HG03280 (cell line): ENCODE results near the gene SCRN2.
A peak's percentile ranks its signal among the peaks of the same experiment; 100 is the strongest.

ENCODE experiments used
- ATAC-seq: cut with Tn5 transposase; IDR thresholded peaks from one replicate; pipeline ENCODE4 v1.9.1; 2021; ENCODE audit warnings: mild to moderate bottlenecking, moderate library complexity; ENCODE audit not compliant: unreplicated experiment

SCRN2 gene

GRCh38 chr17:47847341-47848197 is 6.5 kb upstream of the SCRN2 start:
- no peak for ATAC-seq

DNA sequence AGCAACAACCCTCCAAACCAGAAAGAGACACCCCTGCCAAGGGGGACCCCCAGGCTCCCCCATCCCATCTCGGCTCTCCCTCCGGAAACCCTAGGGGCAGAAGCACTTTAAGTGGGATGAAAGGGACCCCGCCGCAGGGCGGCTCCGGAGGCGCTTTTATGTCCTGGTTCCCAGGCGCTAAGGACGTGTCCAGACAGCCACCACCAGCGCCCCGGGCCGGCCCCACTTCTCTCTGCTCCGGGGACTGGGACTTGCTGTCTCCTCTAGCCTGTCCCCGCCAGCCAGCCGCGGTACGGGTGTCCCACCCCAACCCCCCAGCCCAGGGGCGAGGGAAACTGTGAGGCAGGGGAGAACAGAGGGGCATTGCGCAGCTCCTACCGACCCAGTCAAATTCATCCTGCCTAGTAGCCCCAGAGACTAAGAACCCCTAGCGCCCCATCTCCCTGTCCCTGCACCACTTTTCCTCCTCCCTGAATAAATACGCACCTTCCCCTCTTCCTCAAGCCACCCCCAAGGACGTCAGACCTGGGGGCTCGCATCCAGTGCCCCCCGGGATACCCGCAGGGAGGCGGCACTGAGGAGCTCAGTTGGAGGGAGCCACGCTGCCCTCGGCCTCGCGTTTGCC is 5.8 kb upstream of the SCRN2 start:
- ATAC-seq, result no peak

DNA sequence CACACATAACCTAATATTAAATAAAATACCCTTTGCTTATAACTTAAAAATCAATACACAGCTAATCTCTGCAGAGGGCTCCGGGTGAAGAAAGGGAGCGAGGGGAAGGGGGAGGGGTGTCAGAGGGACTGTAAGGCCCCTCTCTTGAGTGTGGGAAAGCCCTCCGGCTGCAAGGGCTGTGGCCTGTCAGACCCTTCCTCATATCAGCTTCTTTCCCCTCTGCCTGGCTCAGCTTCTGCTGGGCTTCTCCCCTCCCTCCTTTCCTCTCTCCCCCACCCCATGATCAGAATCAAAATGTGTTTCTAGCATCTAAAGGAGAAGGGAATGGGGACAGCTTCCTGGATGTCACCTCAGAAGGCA is 4.6 kb upstream of the SCRN2 start:
- no peak for ATAC-seq

DNA sequence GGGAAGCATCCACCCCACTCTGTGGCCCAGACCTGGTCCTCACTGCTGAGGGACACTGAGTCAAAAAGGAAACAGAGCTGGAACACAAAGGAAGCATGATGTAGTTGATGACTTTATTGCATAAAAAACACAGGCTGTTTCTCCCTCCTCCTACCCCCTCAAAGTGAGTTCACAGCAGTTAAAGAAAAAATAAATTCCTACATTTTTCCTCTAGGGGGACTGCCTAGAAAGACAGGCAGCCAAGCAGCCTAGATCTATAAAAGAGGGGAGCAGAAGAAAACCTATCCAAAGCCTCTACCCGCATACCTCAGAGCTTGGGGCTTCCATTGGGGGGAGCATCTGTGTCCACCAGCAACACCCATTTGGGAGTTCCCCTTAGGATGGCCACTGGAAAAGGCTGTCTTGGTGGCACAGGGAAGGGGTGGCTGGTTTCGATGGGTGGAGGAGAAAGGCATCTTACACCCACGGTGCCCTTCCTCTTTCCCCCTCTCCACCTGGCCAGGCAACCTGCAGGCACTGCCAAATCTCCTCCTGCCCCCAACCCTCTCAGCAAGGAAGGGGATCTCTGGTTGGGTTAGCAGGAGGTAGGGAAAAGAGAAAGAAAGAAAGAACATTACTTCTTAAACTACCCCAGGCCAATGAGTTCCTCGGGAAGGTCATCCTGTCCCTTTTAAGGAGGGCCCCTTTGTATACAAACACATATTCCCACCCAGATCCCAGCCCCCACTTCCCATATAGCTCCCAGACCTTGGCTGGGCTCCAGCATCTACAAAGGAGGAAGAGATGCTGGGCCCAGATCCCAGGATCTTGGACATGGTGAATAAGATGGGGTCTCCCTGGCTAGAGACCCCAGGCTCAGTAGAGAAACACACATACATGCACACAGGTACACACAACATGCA is 4.0 kb upstream of the SCRN2 start:
- ATAC-seq, result no peak

DNA sequence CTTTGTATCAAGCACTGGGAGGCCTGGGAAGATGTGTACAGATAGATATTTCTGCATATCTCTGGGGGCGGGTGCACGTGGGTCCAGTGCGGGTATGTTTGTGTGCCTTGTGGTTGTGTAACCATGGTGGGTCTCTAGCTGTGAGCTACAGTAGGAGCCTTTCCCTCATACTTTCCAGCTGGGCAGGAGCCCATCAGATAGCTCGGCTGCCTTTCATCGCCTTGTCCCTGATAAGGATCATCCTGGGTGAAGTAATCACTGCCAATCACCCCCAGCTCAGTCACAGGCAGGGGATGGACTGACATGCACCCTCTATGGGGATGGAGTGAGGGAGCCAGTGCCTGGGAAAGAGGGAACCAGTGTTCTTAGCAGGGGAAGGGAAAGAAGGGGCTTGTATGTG is 3.2 kb upstream of the SCRN2 start:
- no peak for ATAC-seq

GRCh38 chr17:47843391-47843730 is 2.3 kb upstream of the SCRN2 start:
- no peak for ATAC-seq

DNA sequence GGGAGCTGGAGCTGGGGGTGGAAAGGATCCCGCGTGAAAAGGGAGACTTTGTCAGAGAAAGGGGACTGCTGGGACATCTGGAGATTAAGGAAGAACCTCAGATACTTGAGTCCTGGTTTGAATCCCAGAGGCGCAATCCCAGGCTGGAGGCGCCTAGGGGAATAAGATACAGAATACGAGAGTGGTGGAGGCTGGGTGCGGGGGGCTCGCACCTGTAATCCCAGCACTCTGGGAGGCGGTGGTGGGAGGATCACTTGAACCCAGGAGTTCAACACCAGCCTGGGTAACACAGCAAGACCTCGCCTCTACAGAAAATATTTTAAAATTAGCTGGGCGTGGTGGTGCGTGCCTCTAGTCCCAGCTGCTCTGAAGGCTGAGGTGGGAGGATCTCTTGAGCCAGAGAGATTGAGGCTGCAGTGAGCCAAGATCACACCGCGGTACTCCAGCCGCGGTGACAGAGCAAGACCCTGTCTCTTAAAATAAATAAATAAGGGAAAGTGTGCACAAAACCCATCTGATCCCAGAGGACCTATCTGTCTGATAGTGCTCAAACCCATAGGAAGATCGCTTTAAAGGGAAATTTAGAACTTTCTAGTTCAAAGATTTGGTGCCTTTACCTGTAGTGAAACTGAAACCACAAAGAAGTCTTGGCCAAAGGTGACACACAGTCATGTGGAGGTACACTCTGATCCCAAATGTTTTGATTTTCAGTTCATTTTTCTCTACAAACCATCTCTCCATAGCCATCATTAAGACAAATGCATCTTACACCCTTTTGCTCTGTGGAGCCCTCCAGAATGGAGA is 617 bp upstream of the SCRN2 start:
- ATAC-seq, result no peak

GRCh38 chr17:47840001-47840741 is 902 bp downstream of the SCRN2 start:
- no peak for ATAC-seq

- no peak for ATAC-seq
These were observed 2.0 kb downstream of the SCRN2 start for GRCh38 chr17:47839071-47839470.

GRCh38 chr17:47838636-47839035 is 2.4 kb downstream of the SCRN2 start:
- no peak for ATAC-seq

DNA sequence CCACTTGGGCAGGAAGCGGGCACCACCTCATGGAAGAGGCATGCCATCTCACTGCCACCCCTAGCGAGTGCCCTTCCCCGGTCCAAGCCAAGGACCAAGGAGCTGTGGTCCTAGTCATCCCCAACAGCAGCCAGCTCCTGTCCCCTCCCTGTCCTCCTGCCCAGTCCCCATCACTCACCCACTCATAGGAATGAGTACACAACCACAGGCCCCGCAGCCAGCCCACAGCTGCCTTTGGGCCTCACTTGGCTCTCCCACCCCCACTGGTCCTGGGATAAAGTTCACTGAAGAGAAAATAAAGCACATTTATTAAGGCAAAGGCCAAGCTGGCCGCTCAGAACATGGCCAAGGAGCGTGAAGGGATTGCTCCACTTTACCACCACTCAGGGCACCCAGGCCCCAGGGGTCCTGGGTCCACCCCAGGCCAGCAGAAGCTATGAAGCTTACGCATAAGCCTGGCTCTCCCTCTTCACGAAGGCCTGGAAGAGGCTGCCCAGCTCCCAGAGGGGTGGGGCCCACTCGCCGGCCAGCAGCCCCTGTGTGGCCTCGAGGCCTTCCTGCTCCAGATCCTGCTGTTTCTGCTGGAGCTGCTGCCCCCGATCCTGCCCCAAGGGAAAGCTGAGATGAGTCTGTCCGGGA is 3.6 kb downstream of the SCRN2 start:
- no peak for ATAC-seq

DNA sequence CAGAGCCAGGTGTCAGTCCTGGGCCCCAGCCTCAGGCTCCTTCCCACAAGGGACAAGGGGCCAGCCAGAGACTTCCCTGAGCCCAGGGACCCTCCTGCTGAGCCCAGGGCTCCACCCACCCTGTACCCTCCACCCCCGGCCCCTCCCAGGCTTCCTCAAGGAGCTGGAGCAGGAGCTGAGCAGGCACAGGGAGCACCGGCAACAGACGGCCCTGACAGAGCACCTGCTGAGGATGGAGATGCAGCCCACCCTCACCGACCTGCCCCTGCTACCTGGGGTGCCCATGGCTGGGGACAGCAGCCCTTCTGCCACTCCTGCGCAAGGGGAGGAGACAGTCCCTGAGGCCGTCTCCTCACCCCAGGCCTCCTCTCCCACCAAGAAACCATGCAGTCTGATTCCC is 4.5 kb downstream of the SCRN2 start:
- ATAC-seq, result no peak

DNA sequence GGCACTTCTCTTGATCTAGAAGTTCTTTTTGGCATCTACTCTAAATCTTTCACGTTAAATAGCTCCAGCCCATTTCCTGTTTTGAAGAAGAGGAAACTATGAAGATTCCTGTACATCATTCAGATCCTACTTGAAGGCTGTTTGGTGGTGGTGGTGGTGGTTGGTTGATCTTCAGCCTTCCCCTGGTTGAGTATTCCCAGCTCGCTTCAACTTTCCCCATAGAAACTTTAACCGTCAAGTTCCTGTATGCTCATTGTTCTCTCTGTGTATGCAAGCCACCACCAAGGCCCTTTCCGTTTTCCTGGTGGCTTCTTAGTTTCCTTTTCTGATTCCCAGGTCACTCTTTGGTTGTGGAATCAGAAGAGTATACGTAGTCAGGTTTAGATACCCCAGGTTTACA is 6.3 kb downstream of the SCRN2 start:
- ATAC-seq, result no peak

- ATAC-seq, result no peak
These were observed 9.1 kb downstream of the SCRN2 start for GRCh38 chr17:47831934-47832327.

DNA sequence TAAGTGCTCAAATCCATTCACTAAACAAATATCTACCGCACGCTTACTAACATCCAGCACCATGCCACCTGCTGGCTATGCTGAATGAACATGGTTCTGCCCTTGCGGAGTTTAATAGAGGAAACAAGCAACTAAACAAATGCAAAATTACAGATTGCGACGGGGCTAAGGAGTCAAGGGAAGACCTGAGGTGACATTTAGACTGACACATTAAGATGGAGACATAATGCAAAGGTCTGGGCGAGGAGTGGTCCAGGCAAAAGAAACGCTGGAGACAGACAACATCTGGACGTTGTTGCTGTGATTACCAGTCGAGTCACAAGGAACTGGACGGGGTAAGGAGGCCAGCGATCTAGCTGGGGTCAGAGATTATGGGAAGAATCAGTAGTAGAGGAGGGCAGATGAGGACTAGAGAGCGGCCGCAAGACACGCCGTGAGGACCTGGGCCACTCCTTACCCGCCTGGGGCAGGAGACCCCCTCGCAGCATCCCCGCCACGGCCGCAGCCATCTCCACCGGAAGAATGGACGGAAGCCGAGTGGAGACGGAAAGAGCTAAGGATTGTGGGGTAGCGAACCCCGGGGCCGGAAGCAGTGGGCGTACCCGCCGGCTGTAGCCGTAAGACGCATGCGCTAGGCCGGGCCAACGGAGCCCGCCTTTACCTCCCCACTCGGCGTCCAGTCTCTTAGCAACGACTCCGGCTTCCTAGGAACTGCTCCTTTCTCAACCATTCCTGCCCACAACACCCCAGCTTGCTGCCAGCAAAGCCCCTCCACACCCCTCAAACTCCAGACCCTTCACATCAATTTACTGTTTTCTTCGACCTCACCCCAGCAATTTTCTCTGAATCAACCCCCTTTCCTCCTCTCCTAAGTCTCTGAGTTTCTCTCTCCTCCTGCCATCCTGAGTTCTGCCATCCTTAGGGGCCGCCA is 9.8 kb downstream of the SCRN2 start, which contains the start of the genes LRRC46 and MRPL10:
Gene LRRC46, plus strand, starts transcription at position 668 of the 931 bp plus-strand sequence. CDS start 320 bp downstream, outside the sequence.
Gene MRPL10, minus strand, starts transcription at position 539 of the 931 bp plus-strand sequence. Its CDS starts 30 bp downstream, at position 509.
- ATAC-seq, result peak; percentile 82

DNA sequence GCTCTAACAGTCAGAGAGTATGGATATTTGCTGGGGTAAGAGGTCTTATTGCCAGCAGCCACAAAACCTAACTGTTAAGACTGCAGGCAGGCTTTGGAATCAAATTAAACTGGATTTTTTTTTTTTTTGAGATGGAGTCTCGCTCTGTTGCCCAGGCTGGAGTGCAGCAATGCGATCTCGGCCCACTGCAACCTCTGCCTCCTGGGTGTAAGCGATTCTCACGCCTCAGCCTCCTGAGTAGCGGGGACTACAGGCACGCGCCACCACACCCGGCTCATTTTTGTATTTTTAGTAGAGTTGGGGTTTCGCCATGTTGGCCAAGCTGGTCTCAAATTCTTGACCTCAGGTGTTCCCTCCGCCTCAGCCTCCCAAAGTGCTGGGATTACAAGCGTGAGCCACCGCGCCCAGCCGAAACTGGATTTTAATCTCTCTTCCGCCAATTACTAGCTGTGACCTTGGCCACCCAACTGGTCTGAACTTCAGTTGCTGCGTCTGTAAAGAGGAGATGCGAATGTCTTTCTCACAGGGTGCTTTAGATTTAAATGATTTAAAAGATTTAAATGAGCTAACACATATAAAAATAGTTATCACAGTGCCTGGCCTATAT is 10.6 kb downstream of the SCRN2 start:
- ATAC-seq, result no peak

DNA sequence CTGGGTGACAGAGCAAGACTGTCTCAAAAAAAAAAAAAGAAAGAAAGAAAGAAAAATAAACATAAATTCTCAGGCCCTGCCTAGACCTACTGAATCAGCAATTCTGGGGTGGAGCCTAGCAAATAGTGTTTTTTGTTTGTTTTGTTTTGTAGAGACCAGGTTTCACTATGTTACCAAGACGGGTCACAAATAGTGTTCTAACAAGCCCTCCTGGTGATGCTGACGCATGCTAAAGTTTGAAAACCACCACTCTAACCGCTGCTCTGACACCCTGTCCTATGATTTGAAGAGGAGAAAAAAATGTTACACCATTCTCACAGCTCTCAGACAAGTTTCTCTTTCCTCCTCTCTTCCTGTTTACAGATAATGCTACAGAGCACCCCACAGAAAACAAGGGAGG is 11.2 kb downstream of the SCRN2 start:
- no peak for ATAC-seq

- ATAC-seq, result no peak
These were observed 17.6 kb downstream of the SCRN2 start for GRCh38 chr17:47823519-47823918.
